HS-5 (cell line): ENCODE measurements around the gene ZNF722.
"Not testable (repeated sequence)": the region's sequence is repeated elsewhere in the genome, so short reads cannot be mapped to it uniquely, and the experiment has no call there.

Source experiments
- DNase-seq: peaks from one replicate; pipeline ENCODE4 v3.0.0-alpha.2; 2012; ENCODE audit warnings: low read depth

Gene ZNF722

DNA sequence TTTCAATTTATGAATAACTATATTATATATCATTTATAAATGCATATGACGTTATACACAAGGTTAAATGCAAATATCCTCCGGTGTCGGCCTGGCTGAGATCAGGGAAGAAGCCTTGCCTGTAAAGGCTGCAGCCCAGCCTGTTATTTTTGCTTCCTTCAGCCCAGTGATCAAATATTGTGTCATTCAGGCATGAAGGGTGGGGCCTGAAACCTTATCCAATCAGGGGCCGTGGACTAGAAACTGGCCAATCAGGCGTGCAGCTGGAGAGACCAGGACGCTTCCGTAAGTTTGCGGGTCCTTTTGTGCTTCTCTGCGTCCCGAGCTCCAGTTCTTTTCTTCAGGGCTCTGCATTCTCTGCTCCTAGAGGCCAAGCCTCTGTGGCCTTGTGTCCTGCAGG lies at the start of gene ZNF722:
ZNF722 (plus strand) TSS at position 301 of the 400 bp plus-strand sequence. CDS start 113 bp downstream, outside the sequence.
- no peak for DNase-seq

DNA sequence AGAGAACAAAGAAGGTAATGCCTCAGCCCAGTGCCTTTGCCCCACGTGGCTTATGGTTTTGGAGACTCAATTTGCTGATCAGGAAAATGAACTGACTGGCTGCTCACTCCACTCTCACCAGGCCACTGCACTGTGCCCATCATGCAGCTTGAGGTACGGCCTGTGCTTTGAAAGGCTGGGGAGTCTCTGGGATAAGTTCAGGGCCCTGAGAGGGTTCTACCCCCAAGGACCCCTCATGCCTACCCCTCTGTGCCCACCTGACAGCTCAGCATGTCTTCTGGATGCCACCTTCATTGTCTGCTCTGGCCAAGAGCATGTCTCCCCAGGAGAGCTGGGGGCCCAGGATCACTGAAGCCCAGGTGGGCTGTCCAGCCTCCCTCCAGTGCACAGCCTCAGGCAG lies 45.5 kb upstream of the ZNF722 start:
- DNase-seq = no peak

- DNase-seq = no peak
Observed at GRCh38 chr7:63968629-63969028, 30.0 kb upstream of the ZNF722 start.

DNA sequence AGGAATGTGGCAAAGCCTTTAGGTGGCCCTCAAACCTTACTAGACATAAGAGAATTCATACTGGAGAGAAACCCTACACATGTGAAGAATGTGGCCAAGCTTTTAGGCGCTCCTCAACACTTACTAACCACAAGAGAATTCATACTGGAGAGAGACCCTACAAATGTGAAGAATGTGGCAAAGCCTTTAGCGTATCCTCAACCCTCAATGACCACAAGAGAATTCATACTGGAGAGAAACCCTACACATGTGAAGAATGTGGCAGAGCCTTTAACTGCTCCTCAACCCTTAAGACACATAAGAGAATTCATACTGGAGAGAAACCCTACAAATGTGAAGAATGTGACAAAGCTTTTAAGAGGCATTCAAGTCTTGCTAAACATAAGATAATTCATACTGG lies 16.8 kb downstream of the ZNF722 start:
- not testable (repeated sequence) for DNase-seq

DNA sequence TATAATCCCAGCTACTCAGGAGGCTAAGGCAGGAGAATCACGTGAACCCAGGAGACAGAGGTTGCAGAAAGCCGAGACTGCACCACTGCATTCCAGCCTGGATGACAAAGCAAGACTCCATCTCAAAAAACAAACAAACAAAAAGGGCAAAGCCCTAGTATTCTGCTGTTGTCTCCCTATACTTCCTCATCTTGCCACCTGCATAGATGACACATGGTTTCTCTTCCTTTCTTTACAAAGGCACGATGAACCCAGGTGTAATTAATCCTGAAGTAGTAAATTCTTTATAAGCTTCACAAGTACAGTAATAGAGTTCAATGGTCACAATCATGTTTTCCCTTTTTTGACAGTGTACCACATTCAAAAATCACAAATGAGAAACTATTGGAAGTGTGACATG lies 36.7 kb downstream of the ZNF722 start:
- no peak for DNase-seq

- no peak for DNase-seq
Observed at GRCh38 chr7:64037095-64037494, 38.4 kb downstream of the ZNF722 start.

DNA sequence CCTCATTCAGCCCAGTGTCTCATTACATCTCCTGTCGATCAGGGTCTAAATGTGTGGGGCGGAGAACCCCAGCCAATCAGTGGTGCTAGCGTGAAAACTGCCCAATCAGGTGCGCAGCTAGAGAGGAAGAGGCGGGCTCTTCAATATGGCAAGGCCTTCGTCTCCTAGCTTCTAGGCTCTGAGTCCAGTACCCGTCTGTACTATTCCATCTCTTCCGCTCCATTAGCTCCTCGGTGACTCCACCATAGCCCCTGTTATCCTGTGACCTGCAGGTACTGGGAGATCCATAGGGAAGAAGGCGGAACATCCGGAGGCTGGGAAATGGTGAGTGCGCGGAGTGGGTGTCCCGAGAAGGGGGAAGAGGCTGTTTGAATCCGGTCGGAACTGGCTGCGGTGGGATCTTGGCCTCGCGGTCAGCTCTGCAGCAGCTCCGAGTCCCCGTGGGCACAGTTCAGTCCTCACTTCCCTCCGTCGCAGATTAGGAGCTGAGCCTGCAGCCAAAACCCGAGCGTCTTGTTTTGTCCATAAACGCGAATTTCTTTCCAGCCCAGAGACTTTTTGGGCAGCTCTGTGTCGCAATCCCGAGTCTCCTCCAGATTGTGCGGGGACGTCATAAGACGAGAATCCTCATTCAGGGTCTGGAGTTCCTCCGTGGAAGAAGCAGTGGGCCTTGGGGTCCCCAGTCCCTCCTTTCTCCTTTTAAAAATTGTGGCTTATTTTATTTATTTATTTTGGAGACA lies 46.8 kb downstream of the ZNF722 start, which contains the start of gene ZNF727:
ZNF727 (plus strand) TSS at position 134 of the 740 bp plus-strand sequence; CDS start at position 322, 188 bp downstream.
- DNase-seq = no peak

- DNase-seq = no peak
Observed at GRCh38 chr7:64046041-64046389, 47.4 kb downstream of the ZNF722 start.
